PC-9 (cell line): ENCODE measurements around the gene CEACAM1.

ENCODE experiments used
- EZH2 ChIP-seq: fragments of 200-600 bp; sonication (generic); IDR thresholded peaks from 2 replicates; pipeline ENCODE4 v1.8.0; 2017; ENCODE audit warnings: antibody characterized with exemption, low read depth
- TF ChIP-seq, protein P1 (sequence below): fragments of 200-600 bp; sonication (generic); conservative IDR thresholded peaks from 2 replicates; pipeline ENCODE4 v1.6.1; 2017; ENCODE audit warnings: mixed run types, antibody characterized with exemption, mild to moderate bottlenecking, moderate library complexity

DNA sequence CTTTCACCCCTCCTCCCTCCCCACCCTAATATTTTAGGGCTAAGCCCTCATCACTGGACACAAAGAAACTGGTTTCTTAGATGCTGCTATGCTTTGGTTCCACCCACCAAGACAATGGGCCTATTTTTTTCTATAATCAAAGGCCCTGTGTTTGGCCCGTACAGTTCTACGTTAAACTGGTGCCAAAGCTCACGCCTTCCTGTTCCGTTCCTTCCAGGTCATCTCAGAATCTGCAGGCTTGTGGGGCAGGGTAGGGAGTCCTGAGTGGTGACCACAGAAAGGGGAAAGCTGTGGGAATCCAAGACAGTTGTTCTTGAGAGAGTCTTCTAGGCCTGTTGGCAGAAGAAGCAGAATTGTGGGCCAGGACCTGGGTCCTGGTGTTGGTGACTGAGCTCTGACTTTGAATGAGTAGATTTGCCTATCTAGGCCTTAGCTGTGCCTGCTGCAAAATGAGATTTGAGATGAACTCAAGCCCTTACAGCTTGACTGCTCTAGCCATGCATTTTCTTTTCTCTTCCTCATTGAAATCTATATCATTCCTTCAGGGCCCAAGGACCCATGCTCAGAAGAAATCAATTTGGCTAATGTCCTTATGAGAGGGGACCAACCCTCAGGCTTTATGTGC, 66.5 kb downstream of the CEACAM1 start:
- TF ChIP-seq, protein P1, sequence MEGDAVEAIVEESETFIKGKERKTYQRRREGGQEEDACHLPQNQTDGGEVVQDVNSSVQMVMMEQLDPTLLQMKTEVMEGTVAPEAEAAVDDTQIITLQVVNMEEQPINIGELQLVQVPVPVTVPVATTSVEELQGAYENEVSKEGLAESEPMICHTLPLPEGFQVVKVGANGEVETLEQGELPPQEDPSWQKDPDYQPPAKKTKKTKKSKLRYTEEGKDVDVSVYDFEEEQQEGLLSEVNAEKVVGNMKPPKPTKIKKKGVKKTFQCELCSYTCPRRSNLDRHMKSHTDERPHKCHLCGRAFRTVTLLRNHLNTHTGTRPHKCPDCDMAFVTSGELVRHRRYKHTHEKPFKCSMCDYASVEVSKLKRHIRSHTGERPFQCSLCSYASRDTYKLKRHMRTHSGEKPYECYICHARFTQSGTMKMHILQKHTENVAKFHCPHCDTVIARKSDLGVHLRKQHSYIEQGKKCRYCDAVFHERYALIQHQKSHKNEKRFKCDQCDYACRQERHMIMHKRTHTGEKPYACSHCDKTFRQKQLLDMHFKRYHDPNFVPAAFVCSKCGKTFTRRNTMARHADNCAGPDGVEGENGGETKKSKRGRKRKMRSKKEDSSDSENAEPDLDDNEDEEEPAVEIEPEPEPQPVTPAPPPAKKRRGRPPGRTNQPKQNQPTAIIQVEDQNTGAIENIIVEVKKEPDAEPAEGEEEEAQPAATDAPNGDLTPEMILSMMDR: no peak
- no peak for TF ChIP-seq EZH2
